Stimulated activated CD8-positive, alpha-beta memory T cell treated with anti-CD3 and anti-CD28 coated beads, Interleukin-7, amount 100 ng/mL, for 4 hours (primary cell): ENCODE data around the gene UGT1A10.

ENCODE experiments used
- DNase-seq, 2 donors: peaks; one replicate each; pipeline ENCODE4 v3.0.0-alpha.2; 2020; ENCODE audit warnings: low read depth in 2 of 2

The UGT1A10 gene

DNA sequence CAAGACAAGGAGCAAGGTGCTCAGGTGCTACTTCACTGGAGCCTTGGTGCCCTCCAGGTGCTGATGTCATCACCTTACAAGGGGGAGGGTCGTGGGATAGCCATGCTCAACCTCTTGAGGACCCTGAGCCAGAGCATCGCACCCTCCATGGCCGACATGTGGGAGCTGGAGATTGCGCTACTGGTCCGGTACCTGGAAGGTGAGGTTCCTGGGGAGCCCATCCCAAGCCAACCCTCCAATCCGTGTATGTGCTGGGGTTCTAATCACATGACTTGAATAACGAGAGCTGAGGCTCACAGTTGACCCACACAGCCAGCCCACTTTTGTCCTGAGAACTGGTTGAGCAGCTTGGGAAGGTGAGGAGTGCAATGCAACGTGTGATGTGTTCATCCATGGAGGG lies 167.7 kb downstream of the UGT1A10 start:
- no peak for DNase-seq

GRCh38 chr2:233807215-233807865 lies 171.1 kb downstream of the UGT1A10 start:
- no peak for DNase-seq

- no peak for DNase-seq
These were observed 172.0 kb downstream of the UGT1A10 start for GRCh38 chr2:233807966-233808935.

DNA sequence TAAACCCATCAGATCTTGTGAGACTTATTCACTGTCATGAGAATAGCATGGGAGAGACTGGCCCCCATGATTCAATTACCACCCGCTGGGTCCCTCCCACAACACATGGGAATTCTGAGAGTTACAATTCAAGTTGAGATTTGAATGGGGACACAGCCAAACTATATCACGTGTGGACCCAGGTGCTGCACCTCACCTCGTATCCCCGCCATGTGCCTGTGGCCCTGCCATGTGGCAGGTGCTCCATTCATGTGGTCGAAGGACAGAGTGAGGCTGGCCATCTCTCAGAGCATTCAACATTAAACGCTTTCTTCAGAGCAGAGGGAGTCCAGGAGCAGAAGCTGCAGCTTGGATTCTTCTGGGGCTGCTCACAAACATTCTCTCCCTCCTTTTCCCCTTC lies 174.1 kb downstream of the UGT1A10 start:
- no peak for DNase-seq

DNA sequence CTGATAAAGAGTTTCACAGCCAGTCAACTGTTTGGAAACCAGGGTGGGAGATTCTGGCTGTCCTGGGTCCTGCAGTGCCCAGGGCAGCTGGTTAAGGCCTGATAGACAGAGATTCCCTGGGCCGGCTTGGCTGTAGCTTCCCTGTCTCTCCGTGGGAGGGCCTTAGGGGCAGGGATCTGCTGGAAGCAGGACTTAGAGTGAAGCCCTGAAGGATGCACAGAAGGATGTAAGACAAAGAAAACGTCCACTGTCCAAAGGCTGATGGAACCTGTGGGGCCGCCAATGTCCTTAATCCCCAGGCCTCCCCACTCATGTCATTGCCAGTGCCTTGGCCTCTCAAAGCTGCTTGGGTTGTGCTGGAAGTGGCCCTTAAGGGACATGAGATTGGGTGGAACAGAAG lies 174.8 kb downstream of the UGT1A10 start:
- no peak for DNase-seq

DNA sequence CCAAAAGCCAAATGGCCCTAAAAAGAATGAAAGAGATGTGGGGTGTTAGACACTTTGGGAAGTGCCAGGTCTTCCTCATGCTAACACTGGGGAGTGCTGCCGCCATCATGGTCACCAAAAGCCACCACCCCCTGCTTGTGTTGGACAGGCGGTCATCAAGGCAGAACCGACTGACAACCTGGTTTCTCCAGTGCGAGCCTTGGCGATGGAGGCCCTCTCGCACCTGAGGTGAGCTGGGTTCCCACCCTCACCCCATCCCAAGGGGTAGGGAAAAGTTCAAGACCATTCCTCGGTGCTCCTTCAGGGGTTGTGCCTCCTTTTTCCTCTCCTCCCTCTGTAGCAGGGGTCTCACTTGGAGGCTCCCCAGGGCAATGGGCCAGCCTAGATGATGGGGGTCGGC lies 175.5 kb downstream of the UGT1A10 start:
- DNase-seq: no peak

- DNase-seq: no peak
These were observed 177.2 kb downstream of the UGT1A10 start for GRCh38 chr2:233813236-233814055.

GRCh38 chr2:233814056-233814835 lies 178.0 kb downstream of the UGT1A10 start:
- DNase-seq: no peak

DNA sequence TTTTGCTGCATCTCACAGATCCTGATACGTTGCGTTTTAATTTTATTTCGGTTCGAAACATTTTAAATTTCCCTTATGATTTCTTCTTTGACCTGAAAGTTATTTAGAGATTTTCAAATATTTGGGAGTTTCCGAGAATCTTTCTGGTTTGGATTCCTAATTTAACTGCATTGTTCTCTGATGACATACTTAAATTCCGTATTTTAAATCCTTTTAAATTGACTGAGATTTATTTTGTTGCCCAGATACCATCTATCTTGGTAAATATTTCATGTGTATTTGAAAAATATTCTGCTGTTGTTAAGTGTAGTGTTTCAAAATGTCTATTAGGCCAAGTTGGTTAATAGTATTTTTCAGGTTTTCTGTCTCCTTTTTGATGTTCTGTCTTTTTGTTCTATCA lies 179.6 kb downstream of the UGT1A10 start:
- DNase-seq: no peak

- DNase-seq: no peak
These were observed 180.1 kb downstream of the UGT1A10 start for GRCh38 chr2:233816334-233816733.

DNA sequence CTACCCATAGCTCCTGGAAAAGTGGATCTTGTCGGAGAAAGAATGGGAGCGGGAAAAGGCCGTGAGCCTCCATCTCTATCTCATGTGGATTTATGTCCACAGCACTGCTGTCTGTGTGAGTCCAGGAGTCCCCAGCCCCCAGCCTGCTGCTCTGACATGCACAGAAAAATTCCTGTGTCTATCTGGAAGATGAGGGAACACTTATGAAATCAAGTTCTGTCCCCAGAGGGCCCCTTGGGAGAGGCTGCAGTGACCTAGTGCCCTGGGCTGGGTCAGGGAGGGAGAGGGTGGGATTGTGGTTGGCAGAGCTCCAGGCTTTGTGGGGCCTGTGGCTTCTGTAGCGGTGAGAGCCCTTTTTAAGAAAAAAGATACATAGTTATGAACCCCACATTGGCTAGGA lies 180.5 kb downstream of the UGT1A10 start:
- no peak for DNase-seq

DNA sequence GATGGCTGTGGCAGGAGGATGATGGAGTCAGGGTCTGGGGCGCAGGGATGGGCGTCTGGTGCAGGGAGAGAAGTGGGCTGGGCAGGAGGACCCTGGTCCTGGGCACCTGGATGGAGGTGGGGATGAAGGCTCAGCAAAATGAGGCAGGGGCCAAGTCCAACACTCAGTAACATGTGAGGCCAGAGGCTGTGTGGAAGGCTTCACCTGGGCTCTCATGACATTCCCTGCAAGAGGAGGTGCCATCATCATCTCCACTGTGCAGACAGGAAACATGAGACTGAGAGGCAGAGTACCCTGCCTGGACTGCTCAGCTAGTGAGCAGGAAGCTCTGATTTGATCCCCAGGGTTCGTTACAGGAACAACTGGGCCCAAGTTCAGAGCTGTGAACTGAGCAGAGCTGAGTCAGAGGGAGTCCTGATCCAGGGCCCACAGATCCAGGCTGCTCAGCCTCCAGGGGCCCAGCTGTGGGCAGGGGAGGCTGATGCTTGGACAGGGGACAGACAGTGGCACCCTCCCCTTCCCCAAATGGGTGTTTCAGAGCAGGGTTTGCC lies 181.2 kb downstream of the UGT1A10 start:
- no peak for DNase-seq

DNA sequence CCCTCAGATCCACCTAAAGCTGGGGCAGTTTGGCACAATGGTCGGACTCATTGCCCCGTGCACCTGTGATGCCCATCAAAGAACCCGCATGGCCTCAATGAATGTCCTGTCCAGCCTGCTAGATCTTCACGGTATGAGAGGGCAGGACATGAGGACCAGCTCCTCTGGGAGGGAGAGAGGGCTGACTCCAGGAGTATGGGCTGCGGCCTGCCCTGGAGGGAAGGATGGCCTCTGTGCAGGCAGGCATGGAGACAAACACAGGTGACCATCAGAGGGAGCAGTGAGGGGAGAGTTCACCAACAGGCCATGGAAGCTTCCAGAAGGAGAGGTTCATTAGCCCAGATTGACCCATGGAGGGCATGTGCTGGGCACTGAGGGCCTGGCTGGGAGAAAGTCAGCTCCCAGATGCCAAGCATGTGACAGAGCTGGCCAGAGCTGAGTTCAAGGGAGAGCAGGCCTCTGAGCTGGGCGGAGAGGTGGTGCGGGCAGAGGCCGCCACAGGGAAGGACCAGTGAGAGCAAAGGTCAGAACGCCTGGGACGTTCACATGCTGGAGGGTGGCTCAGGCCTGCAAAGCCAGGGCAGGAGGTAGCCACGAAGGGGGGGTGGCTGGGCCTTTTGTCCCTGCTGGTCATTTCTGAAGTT lies 181.9 kb downstream of the UGT1A10 start:
- DNase-seq: no peak

DNA sequence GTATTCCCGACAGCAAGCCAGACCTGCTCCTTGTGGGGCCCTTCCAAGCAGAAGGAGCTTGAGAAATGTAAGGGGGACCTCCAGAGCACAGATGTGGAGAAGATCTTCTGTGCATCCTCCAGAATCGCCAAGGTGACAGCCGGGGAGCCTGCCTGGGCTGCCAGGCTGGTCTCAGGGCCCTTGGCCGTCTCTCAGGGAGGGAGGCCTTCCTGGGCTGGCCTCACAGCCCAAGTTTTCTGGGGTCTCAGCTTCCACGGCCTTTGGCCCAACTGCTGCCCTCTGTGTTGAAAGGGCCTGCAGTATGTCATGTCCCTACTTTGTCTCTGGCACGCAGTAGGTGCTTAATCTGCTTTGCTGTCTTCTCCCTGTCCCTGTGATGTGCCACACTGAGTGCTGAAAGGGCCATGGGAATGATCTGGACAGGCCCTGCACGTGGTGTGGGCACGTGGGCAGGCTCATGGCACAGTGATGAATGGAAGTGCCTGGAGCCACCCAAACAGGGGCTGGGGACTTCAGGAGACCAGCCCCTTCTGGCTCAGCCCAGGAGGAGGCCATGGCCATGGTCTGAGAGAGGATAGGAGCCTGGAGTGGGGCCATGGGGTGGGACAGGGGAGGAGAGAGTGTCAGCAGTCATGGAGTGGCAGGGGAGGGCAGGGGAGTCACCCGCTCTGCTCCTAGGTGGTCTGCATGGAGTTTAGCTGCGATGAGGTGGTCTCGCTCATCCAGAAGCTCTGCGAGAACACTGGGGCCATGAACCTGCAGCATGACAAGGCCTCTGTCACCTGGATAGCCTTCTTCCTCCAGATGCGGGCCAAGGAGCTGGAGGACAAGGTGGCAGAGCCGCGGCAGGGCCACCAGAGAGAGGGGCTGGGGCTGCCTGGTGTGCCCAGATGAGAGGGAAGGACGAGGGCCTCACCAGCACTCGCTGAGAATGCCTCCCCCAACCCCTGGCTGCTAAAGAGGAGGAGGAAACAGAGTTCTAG lies 182.7 kb downstream of the UGT1A10 start:
- DNase-seq: no peak

DNA sequence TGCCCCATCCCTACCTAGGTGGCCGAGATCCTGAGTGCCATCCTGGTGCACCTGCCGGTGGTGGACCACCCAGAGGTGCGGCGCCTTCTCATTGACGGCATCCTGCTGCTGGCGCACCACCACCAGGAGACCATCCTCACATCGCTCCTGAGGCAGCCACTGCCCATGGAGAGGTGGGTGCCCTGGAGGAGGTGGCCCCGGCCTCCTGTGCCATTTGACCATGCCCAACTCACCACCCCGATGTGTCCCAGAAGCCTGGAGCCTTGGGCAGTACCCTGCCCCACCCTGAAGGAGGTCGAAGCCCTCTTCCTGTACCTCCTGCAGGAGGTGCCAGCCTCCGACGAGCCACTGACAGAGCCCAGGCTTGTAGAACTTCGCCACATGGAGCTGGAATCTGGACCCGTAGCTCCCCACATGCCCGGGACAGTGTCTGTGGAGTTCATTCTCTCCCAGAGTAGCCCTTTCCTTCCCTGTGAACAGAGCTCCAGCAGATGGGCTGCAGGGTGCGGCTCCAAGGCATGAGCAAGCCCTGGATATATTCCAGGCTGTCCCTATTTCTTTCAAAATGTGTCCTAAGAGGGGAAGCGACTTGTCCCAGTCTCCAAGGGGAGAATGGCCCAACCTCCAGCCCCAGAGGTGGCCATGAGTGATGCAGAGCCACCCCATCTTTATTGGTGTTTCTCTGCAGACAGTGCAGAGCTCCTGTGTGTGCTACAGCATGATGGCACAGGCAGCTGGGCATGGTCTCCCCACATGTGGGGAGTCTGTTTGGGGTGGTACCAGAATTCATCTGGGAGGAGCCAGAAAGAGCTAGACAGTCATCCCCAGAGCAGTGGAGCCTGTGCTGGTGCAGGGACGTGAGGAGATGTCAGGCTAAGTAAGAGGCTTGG lies 183.9 kb downstream of the UGT1A10 start:
- no peak for DNase-seq

DNA sequence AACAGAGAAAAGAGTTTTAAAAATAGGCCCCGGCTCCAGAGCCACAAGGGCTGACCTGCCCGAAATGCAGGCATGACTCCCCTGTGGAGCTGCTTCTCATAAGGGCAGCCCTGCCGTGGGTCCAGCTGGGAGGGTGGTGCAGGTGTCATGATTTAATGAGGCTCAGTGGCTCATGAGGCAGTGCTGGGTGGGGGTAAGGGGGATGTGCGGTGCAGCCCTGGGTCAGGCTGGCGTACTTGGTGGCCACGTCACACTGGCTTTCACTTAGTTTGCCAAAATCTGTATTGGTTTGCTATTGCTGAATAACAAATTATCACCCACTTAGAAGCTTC lies 184.5 kb downstream of the UGT1A10 start:
- no peak for DNase-seq

- DNase-seq: no peak
These were observed 184.9 kb downstream of the UGT1A10 start for GRCh38 chr2:233821196-233821595.

DNA sequence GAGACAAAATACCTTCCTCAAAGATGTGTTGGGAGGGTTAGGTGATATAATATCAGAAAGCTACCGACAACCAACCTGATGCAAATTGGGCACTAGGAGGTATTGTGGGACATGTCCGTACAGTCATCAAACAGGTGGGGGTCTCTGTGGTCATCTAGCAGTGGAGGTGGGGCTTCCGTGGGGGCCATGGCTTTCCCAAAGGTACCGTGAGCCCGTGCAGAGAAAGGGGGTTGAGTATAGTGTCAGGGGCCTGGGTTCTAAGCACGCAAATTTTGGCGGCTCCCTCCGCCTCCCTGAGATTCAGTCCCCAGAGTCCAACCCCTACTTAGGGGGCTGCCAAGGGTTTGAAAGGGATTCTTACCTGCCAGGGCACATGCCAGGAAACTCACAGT lies 185.5 kb downstream of the UGT1A10 start:
- DNase-seq: no peak
